G401.6 (cell line): ENCODE measurements around the gene ITSN1.

Source experiments
- FAIRE-seq: peaks from 2 replicates; lab custom pipeline; 2012; peaks lifted over from hg19 to GRCh38; lab: Jason Lieb, UNC

Gene ITSN1

GRCh38 chr21:33840771-33841170, 198.5 kb downstream of the ITSN1 start:
- no peak for FAIRE-seq

- no peak for FAIRE-seq
Measured at GRCh38 chr21:33841561-33841960, 199.3 kb downstream of the ITSN1 start.

GRCh38 chr21:33843216-33843615, 200.9 kb downstream of the ITSN1 start:
- FAIRE-seq, result no peak

GRCh38 chr21:33844104-33844889, 202.0 kb downstream of the ITSN1 start:
- no peak for FAIRE-seq

GRCh38 chr21:33844890-33845205, 202.5 kb downstream of the ITSN1 start:
- no peak for FAIRE-seq

- FAIRE-seq, result no peak
Measured at GRCh38 chr21:33846141-33846540, 203.8 kb downstream of the ITSN1 start.

- FAIRE-seq, result no peak
Measured at GRCh38 chr21:33847588-33848248, 205.4 kb downstream of the ITSN1 start.

- FAIRE-seq, result no peak
Measured at GRCh38 chr21:33848249-33848953, 206.1 kb downstream of the ITSN1 start.

GRCh38 chr21:33849834-33850233, 207.5 kb downstream of the ITSN1 start:
- no peak for FAIRE-seq

- FAIRE-seq, result no peak
Measured at GRCh38 chr21:33850401-33850800, 208.1 kb downstream of the ITSN1 start.

- FAIRE-seq, result no peak
Measured at GRCh38 chr21:33850985-33851384, 208.7 kb downstream of the ITSN1 start.

- no peak for FAIRE-seq
Measured at GRCh38 chr21:33852485-33852884, 210.2 kb downstream of the ITSN1 start.

GRCh38 chr21:33854604-33855003, 212.3 kb downstream of the ITSN1 start:
- FAIRE-seq, result no peak

- no peak for FAIRE-seq
Measured at GRCh38 chr21:33855190-33855589, 212.9 kb downstream of the ITSN1 start.

GRCh38 chr21:33856893-33857527, 214.7 kb downstream of the ITSN1 start:
- no peak for FAIRE-seq

- no peak for FAIRE-seq
Measured at GRCh38 chr21:33857846-33858666, 215.8 kb downstream of the ITSN1 start.

- no peak for FAIRE-seq
Measured at GRCh38 chr21:33858667-33859372, 216.5 kb downstream of the ITSN1 start.

- no peak for FAIRE-seq
Measured at GRCh38 chr21:33859373-33860102, 217.2 kb downstream of the ITSN1 start.

GRCh38 chr21:33860332-33860879, 218.1 kb downstream of the ITSN1 start:
- FAIRE-seq, result no peak

- no peak for FAIRE-seq
Measured at GRCh38 chr21:33861125-33861524, 218.8 kb downstream of the ITSN1 start.
